HG03439 (cell line): ENCODE results near the gene MARK3.
"Not testable (repeated sequence)": the region's sequence is repeated elsewhere in the genome, so short reads cannot be mapped to it uniquely, and the experiment has no call there.

ENCODE experiments used
- ATAC-seq: cut with Tn5 transposase; IDR thresholded peaks from one replicate; pipeline ENCODE4 v1.9.1; 2021; ENCODE audit warnings: mild to moderate bottlenecking, moderate library complexity; ENCODE audit not compliant: unreplicated experiment

MARK3 gene

GRCh38 chr14:103524002-103524935 is 139.1 kb downstream of the MARK3 start:
- ATAC-seq, result no peak

GRCh38 chr14:103525430-103526246 is 140.4 kb downstream of the MARK3 start:
- ATAC-seq, result not testable (repeated sequence)

GRCh38 chr14:103526247-103526913 is 141.2 kb downstream of the MARK3 start:
- ATAC-seq, result no peak

- no peak for ATAC-seq
Observed at GRCh38 chr14:103526914-103527248, 141.7 kb downstream of the MARK3 start.

GRCh38 chr14:103527408-103528145 is 142.4 kb downstream of the MARK3 start:
- no peak for ATAC-seq

- no peak for ATAC-seq
Observed at GRCh38 chr14:103528146-103528586, 143.0 kb downstream of the MARK3 start.

GRCh38 chr14:103528587-103529382 is 143.6 kb downstream of the MARK3 start, which contains the start of gene TRMT61A:
TRMT61A (plus strand) TSS chr14:103529196; CDS start chr14:103529979, 783 bp downstream.
- peak; percentile 48 for ATAC-seq

- ATAC-seq, result no peak
Observed at GRCh38 chr14:103529383-103530365, 144.5 kb downstream of the MARK3 start.

- no peak for ATAC-seq
Observed at GRCh38 chr14:103530390-103530789, 145.2 kb downstream of the MARK3 start.

GRCh38 chr14:103530831-103531230 is 145.6 kb downstream of the MARK3 start:
- ATAC-seq, result no peak

GRCh38 chr14:103531421-103532215 is 146.4 kb downstream of the MARK3 start:
- ATAC-seq, result no peak

GRCh38 chr14:103532216-103533136 is 147.3 kb downstream of the MARK3 start:
- ATAC-seq, result no peak

- no peak for ATAC-seq
Observed at GRCh38 chr14:103533137-103533998, 148.2 kb downstream of the MARK3 start.

GRCh38 chr14:103533999-103534575 is 148.9 kb downstream of the MARK3 start:
- no peak for ATAC-seq

- no peak for ATAC-seq
Observed at GRCh38 chr14:103534576-103535061, 149.4 kb downstream of the MARK3 start.
